ENCODE data around the gene TMEM134. TPM values are rescaled to one million over a fixed set of nuclear protein-coding genes. Genes with fewer than 3 reads are reported as not detected.
"Not testable (repeated sequence)": the region's sequence is repeated elsewhere in the genome, so short reads cannot be mapped to it uniquely, and the experiment has no call there.

TMEM134 gene
- total RNA-seq, 3 donors from 2014 or later = 37.8 to 54.2 (median 42.3) TPM

DNA sequence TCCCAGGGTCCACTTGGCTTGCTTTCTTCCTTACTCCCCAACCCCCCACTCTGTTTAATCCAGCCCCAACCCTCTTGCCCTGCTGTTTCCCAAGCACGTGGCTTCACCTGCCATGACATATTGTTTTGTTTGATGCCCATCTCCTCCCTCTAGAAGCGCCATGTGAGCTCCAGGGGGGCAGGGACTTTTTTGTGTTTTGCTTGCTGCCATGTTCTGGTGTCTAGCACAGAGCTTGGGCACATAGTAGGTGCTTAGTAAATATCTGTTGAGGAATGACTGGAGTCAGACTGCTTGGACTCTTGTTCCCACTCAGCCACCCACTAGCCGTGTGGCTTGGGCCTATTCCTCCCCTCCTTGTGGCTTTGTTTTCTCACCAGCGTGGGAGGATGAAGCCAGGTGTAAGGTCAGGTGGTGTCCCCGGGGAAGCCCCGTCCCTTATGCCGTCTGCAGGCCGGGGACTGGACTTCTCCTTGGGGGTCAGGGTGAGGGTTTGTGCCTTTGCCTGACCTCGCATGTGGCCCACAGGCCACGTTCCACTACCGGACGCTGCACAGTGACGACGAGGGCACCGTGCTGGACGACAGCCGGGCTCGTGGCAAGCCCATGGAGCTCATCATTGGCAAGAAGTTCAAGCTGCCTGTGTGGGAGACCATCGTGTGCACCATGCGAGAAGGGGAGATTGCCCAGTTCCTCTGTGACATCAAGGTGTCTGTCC, 17.6 kb upstream of the TMEM134 start:
- Histone ChIP-seq H3K4me1 (peaks cover 0 to 7% of the 10 kb centered on the region in 2 donors), H3K27me3 (no peaks in the 10 kb centered on the region), H3K27ac (no peak overlapping the region), H3K36me3 (no peaks in the 10 kb centered on the region), H3K9me3 (no peaks in the 10 kb centered on the region), H3K4me3 (no peak overlapping the region)
- no peak for TF ChIP-seq POLR2A (IDR thresholded peaks at IDR 0.05)
- TF ChIP-seq, protein P1, sequence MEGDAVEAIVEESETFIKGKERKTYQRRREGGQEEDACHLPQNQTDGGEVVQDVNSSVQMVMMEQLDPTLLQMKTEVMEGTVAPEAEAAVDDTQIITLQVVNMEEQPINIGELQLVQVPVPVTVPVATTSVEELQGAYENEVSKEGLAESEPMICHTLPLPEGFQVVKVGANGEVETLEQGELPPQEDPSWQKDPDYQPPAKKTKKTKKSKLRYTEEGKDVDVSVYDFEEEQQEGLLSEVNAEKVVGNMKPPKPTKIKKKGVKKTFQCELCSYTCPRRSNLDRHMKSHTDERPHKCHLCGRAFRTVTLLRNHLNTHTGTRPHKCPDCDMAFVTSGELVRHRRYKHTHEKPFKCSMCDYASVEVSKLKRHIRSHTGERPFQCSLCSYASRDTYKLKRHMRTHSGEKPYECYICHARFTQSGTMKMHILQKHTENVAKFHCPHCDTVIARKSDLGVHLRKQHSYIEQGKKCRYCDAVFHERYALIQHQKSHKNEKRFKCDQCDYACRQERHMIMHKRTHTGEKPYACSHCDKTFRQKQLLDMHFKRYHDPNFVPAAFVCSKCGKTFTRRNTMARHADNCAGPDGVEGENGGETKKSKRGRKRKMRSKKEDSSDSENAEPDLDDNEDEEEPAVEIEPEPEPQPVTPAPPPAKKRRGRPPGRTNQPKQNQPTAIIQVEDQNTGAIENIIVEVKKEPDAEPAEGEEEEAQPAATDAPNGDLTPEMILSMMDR (IDR thresholded peaks at IDR 0.05) = no peak
- TF ChIP-seq POLR2AphosphoS5 (IDR thresholded peaks at IDR 0.05) = no peak
- intact Hi-C loops (cut with DNase I; ENCODE audit: low total_unique reads) = no loop called here
- no peak for DNase-seq (ENCODE audit: low spot score in 2 of 2)

DNA sequence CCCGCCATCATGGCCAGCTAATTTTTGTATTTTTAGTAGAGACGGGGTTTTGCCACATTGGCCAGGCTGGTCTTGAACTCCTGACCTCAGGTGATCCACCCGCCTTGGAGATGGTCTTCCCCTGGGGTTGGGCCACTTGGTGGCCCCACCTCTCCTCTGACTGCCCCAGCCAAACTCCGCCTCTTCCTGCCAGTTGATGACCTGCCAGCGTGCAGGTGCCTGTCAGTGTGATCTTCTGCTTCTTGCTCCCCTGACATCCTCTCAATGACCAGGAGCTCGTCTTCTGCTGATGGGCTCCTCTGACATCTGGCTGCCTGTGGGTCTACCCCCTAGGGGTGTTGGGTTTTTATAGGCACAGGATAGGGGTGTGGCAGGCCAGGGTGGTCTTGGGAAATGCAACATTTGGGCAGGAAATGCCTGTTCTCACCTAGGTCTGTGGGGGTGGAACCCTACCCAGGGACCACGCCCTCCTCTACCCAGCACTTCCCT, 16.9 kb upstream of the TMEM134 start:
- H3K27ac ChIP-seq; H3K4me1 ChIP-seq; H3K4me3 ChIP-seq; H3K9me3 ChIP-seq; intact Hi-C loops (cut with DNase I; ENCODE audit: low total_unique reads); H3K36me3 ChIP-seq; H3K27me3 ChIP-seq; DNase-seq (ENCODE audit: low spot score in 2 of 2): not testable (repeated sequence)

DNA sequence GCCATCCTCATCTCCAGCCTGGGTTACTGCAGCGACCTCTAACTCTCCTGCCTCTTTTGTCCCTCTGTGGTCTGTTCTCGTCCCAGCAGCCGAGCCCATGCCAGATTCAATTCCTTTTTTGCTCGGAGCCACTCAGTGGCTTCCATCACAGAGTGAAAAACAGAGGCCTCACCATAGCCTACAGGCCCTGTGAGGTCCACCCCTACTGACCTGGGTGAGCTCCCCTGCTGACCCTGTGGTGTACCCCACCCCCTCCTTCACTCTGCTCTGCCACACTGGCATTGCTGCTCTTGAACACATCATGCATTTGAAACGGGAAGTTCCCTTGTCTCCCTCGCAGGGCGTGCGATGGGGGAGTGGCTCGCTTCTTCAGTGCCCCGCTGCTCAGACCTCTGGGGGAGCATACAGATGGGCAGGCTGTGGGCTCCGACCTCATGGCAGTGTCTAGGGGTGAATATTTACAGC, 15.8 kb upstream of the TMEM134 start:
- DNase-seq (ENCODE audit: low spot score in 2 of 2) = no peak
- peak overlapping the region in 1 of 3 donors; percentile 17 for H3K4me3 ChIP-seq

DNA sequence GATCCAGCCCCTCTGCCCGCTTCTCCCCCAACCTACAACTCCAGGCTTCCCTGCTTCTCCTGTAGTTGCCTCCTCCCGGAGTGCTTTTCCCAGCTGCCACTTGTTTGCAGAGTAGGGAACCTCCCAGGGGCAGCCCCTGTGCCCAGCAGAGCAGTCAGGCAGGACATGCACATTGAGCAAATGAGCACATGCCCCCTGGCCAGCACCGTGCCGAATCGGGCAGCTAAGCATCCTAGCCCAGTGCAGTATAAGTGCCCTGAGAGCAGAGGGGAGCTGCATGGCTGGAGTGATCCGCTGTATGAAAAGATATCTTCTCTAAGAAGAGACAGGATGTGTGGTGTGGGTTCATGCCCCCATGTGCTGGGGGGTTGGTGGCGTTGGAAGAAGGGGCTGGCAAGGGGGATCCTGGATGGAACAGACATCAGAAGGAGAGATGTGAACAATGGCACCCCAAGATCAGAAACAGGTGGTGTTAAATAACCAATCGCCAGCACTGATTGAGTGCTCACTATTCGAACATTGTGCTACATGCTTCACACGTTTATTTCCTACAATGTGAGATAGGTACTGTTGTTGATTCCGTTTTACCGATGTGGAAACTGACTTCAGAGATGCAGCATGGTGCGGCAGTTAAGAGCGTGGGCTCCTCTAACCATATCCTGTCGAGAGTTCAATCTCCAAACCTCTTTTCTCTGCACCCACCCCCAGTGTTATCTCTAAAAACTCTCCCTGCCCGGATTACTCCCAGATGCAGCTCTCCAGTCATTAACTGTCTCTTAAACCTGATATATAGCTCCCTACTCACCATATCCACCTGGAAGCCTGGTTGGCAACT, 15.0 kb upstream of the TMEM134 start:
- DNase-seq (ENCODE audit: low spot score in 2 of 2) = no peak
- intact Hi-C loops (cut with DNase I; ENCODE audit: low total_unique reads) = no loop called here
- TF ChIP-seq POLR2AphosphoS5 (IDR thresholded peaks at IDR 0.05) = no peak
- TF ChIP-seq, protein P1 (IDR thresholded peaks at IDR 0.05) = no peak
- TF ChIP-seq POLR2A (IDR thresholded peaks at IDR 0.05) = no peak

More for the DNA sequence above, 15.8 kb upstream of the TMEM134 start:
- no peaks in the 10 kb centered on the region for H3K9me3 ChIP-seq
- intact Hi-C loops (cut with DNase I; ENCODE audit: low total_unique reads) = no loop called here
- peaks cover 0 to 7% of the 10 kb centered on the region in 2 donors for H3K4me1 ChIP-seq
- H3K36me3 ChIP-seq = no peaks in the 10 kb centered on the region
- no peaks in the 10 kb centered on the region for H3K27me3 ChIP-seq
- no peak for TF ChIP-seq POLR2A (IDR thresholded peaks at IDR 0.05)
- TF ChIP-seq, protein P1 (IDR thresholded peaks at IDR 0.05) = no peak
- TF ChIP-seq POLR2AphosphoS5 (IDR thresholded peaks at IDR 0.05) = no peak
- no peak overlapping the region for H3K27ac ChIP-seq

DNA sequence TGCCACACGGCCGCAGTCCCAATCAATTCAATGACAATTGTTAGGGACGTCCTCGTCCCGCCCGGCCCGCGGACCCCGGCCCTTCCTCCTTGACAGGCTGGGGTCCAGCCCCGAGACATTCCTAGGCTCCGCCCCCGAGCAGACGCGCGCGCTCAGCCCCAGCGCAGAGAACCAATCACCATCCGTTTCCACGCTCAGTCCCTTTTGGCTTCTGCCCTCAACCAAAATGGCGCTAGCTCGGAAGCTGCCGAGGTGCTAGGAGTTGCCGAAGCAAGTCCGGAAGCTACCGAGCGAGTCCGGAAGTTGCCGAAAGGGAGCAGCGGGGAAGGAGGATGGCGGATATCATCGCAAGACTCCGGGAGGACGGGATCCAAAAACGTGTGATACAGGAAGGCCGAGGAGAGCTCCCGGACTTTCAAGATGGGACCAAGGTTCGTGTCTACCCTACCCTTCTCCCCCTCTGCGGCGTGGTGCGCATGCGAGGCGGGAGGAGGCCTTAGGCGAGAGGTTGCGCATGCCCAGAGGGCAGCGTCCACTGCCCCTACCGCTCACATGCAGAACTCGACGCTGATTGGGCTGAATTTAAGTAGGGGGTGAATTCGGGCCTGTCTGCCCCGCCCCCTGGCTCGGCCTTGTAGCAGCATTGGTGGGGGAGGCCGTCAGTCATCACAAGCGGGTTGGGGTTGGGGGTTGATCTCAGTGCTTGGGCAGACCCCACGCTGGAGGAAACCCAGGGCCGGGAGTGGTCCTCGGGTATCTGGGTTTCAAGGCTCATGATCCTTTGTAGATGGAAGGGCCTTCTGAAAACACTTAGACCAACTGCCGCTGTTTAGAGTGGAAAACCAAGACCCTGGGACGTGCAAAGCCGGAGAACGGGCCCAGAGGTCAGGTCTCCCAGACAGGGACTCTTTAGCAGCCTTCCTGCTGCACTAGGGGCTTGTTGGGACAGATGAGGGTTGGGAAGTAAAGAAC, 14.1 kb upstream of the TMEM134 start, which contains the start of gene AIP:
Gene AIP, plus strand, starts transcription at position 200 of the 972 bp plus-strand sequence. Its CDS starts 133 bp downstream, at position 333.
- H3K27ac ChIP-seq = peak within 1 kb of the TSS; percentile 89 to 95

More for the DNA sequence above, 15.0 kb upstream of the TMEM134 start:
- Histone ChIP-seq H3K4me3 (peak overlapping the region; percentile 50 to 89 (median 66)), H3K36me3 (no peaks in the 10 kb centered on the region), H3K4me1 (peaks cover 0 to 7% of the 10 kb centered on the region in 2 donors), H3K27ac (peak overlapping the region; percentile 89 to 95), H3K9me3 (no peaks in the 10 kb centered on the region), H3K27me3 (no peaks in the 10 kb centered on the region)

More for the DNA sequence above, 14.1 kb upstream of the TMEM134 start, which contains the start of gene AIP:
- peak within 1 kb of the TSS; percentile 50 to 89 (median 66) for H3K4me3 ChIP-seq
- peaks cover 0 to 7% of the 10 kb centered on the region in 2 donors for H3K4me1 ChIP-seq
- H3K9me3 ChIP-seq = no peaks in the 10 kb centered on the region
- peak; percentile 96 to 97 for DNase-seq (ENCODE audit: low spot score in 2 of 2)
- intact Hi-C loops (cut with DNase I; ENCODE audit: low total_unique reads) = no loop called here
- H3K27me3 ChIP-seq = no peaks in the 10 kb centered on the region
- TF ChIP-seq POLR2A (IDR thresholded peaks at IDR 0.05) (peak; percentile 58), POLR2AphosphoS5 (IDR thresholded peaks at IDR 0.05) (peak; percentile 80 to 88 (median 85))
- TF ChIP-seq, protein P1 (IDR thresholded peaks at IDR 0.05) = peak; percentile 7 to 36 (median 30)
- H3K36me3 ChIP-seq = no peaks in the 10 kb centered on the region
